NOMO-1 treated with DMSO at 0.1 percent for 48 hours (cell line): ENCODE results near the gene CCDC172.

Experiments used
- DNase-seq: peaks from one replicate; lab custom pipeline; 2025; ENCODE audit not compliant: unreplicated experiment; lab: John Stamatoyannopoulos, UW

Gene CCDC172

GRCh38 chr10:116324227-116324950 is at the start of gene CCDC172:
Gene CCDC172 (plus strand): TSS chr10:116324448. CDS start chr10:116325012, 564 bp downstream.
- no peak for DNase-seq

GRCh38 chr10:116276981-116277380 is 47.3 kb upstream of the CCDC172 start:
- no peak for DNase-seq

GRCh38 chr10:116278846-116279245 is 45.4 kb upstream of the CCDC172 start:
- DNase-seq, result no peak

- no peak for DNase-seq
Measured at GRCh38 chr10:116281775-116282174, 42.5 kb upstream of the CCDC172 start.

GRCh38 chr10:116286626-116287200 is 37.5 kb upstream of the CCDC172 start:
- no peak for DNase-seq

- no peak for DNase-seq
Measured at GRCh38 chr10:116287906-116288501, 36.2 kb upstream of the CCDC172 start.

GRCh38 chr10:116289652-116290051 is 34.6 kb upstream of the CCDC172 start:
- no peak for DNase-seq

GRCh38 chr10:116292493-116292892 is 31.8 kb upstream of the CCDC172 start:
- no peak for DNase-seq

GRCh38 chr10:116296291-116296721 is 27.9 kb upstream of the CCDC172 start:
- DNase-seq, result no peak

GRCh38 chr10:116298586-116298985 is 25.7 kb upstream of the CCDC172 start:
- DNase-seq, result no peak

- DNase-seq, result no peak
Measured at GRCh38 chr10:116300542-116300941, 23.7 kb upstream of the CCDC172 start.

- no peak for DNase-seq
Measured at GRCh38 chr10:116304923-116305322, 19.3 kb upstream of the CCDC172 start.

GRCh38 chr10:116306847-116307246 is 17.4 kb upstream of the CCDC172 start:
- no peak for DNase-seq

GRCh38 chr10:116307455-116307854 is 16.8 kb upstream of the CCDC172 start:
- DNase-seq, result no peak

- DNase-seq, result no peak
Measured at GRCh38 chr10:116311016-116311415, 13.2 kb upstream of the CCDC172 start.

GRCh38 chr10:116311706-116312490 is 12.3 kb upstream of the CCDC172 start:
- no peak for DNase-seq

- no peak for DNase-seq
Measured at GRCh38 chr10:116312548-116312947, 11.7 kb upstream of the CCDC172 start.

GRCh38 chr10:116316503-116316902 is 7.7 kb upstream of the CCDC172 start:
- DNase-seq, result peak; percentile 6

GRCh38 chr10:116324951-116325635 is 845 bp downstream of the CCDC172 start:
- DNase-seq, result no peak

GRCh38 chr10:116325987-116326386 is 1.7 kb downstream of the CCDC172 start:
- DNase-seq, result no peak

- no peak for DNase-seq
Measured at GRCh38 chr10:116329153-116329552, 4.9 kb downstream of the CCDC172 start.
